K562 (cell line): ENCODE results near the gene PRXL2B. TPM values are rescaled to one million over a fixed set of nuclear protein-coding genes. Genes with fewer than 3 reads are reported as not detected.

ENCODE experiments used
- ATAC-seq: fragments of 200-7000 bp; cut with Tn5 transposase; 3 replicates; pipeline ENCODE4 v1.9.1; 2020; ENCODE audit warnings: moderate library complexity
- BruUV-seq: library from RNA; stranded (reverse); fragments of 400-500 nt; replicated peaks from 2 replicates; lab custom pipeline; 2021; lab: Mats Ljungman, UMichigan
- CTCF ChIA-PET: fragments of 300-600 bp; formaldehyde crosslinking; extraction: SDS; loops from one replicate; lab custom pipeline; 2021; ENCODE audit warnings: low intra/inter-chr PET ratio; lab: Yijun Ruan, JAX
- POLR2A ChIA-PET: fragments of 300-600, 350-650 bp; sonication (Branson Sonifier 250); formaldehyde crosslinking; extraction: SDS; loops from one replicate; lab custom pipeline; 2021; ENCODE audit warnings: antibody characterized with exemption, inconsistent platforms; lab: Yijun Ruan, JAX
- DNase-seq, 4 experiments: peaks; one replicate each; pipeline versions ENCODE4 v3.0.0 to v3.0.0-alpha.2; 2011 to 2018; ENCODE audit warnings: low spot score in 3 of 4, mixed read lengths in 3 of 4; ENCODE audit errors: extremely low read depth in 1 of 4
- FAIRE-seq: peaks from 2 replicates; lab custom pipeline; 2011; peaks lifted over from hg19 to GRCh38; lab: Jason Lieb, UNC
- H2AFZ ChIP-seq: 2 replicates; pipeline ENCODE4 v1.6.0; 2011; ENCODE audit warnings: low read depth, low read length, control low read depth, inconsistent platforms
- H3K27ac ChIP-seq: fragments of 200-600 bp; 3 replicates; pipeline ENCODE4 v1.8.0; 2011; ENCODE audit warnings: low read depth, mild to moderate bottlenecking, control low read depth, inconsistent platforms, low read length, moderate library complexity, mixed read lengths; ENCODE audit errors: extremely low read depth
- H3K27me3 ChIP-seq, 2 experiments: fragments of 300-600 bp in 1 of 2; 2 replicates in 1 of 2; 3 replicates in 1 of 2; pipeline versions ENCODE4 v1.6.0 to v1.8.0; 2011; ENCODE audit warnings: inconsistent platforms in 2 of 2, low read length in 2 of 2, mild to moderate bottlenecking in 1 of 2, mixed read lengths in 1 of 2, moderate library complexity in 1 of 2; ENCODE audit not compliant: control insufficient read depth in 2 of 2, insufficient read depth in 2 of 2
- H3K36me3 ChIP-seq: fragments of 300-600 bp; 3 replicates; pipeline ENCODE4 v1.8.0; 2011; ENCODE audit warnings: mild to moderate bottlenecking, low read length, inconsistent platforms; ENCODE audit not compliant: control insufficient read depth, insufficient read depth
- H3K4me1 ChIP-seq, 2 experiments: fragments of 200-600 bp in 1 of 2; replicated peaks in 1 of 2; 2 replicates in 1 of 2; 3 replicates in 1 of 2; pipeline versions ENCODE4 v1.5.1 to v1.8.0; 2011; ENCODE audit warnings: inconsistent platforms in 2 of 2, low read length in 2 of 2, mild to moderate bottlenecking in 1 of 2, mixed read lengths in 1 of 2, moderate library complexity in 1 of 2; ENCODE audit not compliant: control insufficient read depth in 2 of 2, insufficient read depth in 2 of 2
- H3K4me2 ChIP-seq: 2 replicates; pipeline ENCODE4 v1.6.1; 2011; ENCODE audit warnings: low read length, control low read depth, inconsistent platforms, mixed read lengths; ENCODE audit not compliant: insufficient read depth
- H3K4me3 ChIP-seq: fragments of 200-600 bp; sonication (generic), shearing (Covaris generic); 2 replicates; pipeline ENCODE4 v1.5.1; 2016; ENCODE audit warnings: control low read depth, inconsistent platforms
- H3K79me2 ChIP-seq: fragments of 200-600 bp; 3 replicates; pipeline ENCODE4 v1.8.0; 2011; ENCODE audit warnings: low read length, inconsistent platforms; ENCODE audit not compliant: control insufficient read depth, insufficient read depth
- H3K9ac ChIP-seq, 2 experiments: 2 replicates each; pipeline versions ENCODE4 v1.6.0 to v1.6.1; 2011; ENCODE audit warnings: low read depth in 2 of 2, low read length in 2 of 2, control low read depth in 1 of 2, inconsistent platforms in 1 of 2, mild to moderate bottlenecking in 1 of 2, mixed read lengths in 1 of 2; ENCODE audit not compliant: insufficient read depth in 1 of 2
- H3K9me1 ChIP-seq: one replicate; pipeline ENCODE4 v1.6.0; 2011; ENCODE audit warnings: inconsistent platforms, mild to moderate bottlenecking, low read length, moderate library complexity; ENCODE audit not compliant: control insufficient read depth, insufficient read depth
- H3K9me3 ChIP-seq: replicated peaks from 2 replicates; pipeline ENCODE4 v1.5.1; 2011; ENCODE audit warnings: low read depth, low read length, inconsistent platforms; ENCODE audit not compliant: control insufficient read depth, insufficient read depth
- H4K20me1 ChIP-seq: replicated peaks from 2 replicates; pipeline ENCODE4 v1.6.1; 2011; ENCODE audit warnings: low read length, inconsistent platforms, mixed read lengths; ENCODE audit not compliant: control insufficient read depth, insufficient read depth
- KDM1A ChIP-seq, 2 experiments: fragments of 450-650 bp; IDR thresholded peaks; 2 replicates each; pipeline ENCODE4 v1.6.1; 2016; ENCODE audit warnings: mild to moderate bottlenecking in 2 of 2
- MED1 ChIP-seq: sonication (generic); formaldehyde crosslinking; IDR thresholded peaks from 2 replicates; pipeline ENCODE4 v1.8.1; 2023; ENCODE audit warnings: missing genetic modification reagents, borderline replicate concordance
- MNT ChIP-seq, 2 experiments: fragments of 450-650 bp; conservative IDR thresholded peaks; 2 replicates each; pipeline ENCODE4 v1.6.1; 2017; ENCODE audit warnings: mild to moderate bottlenecking in 2 of 2, moderate library complexity in 2 of 2
- TSHZ1 ChIP-seq: fragments of 250-450 bp; sonication (Bioruptor Pico); IDR thresholded peaks from 2 replicates; pipeline ENCODE4 v1.4.0; 2020; ENCODE audit warnings: mild to moderate bottlenecking, moderate library complexity
- USF1 ChIP-seq: sonication (generic); formaldehyde crosslinking; IDR thresholded peaks from 2 replicates; pipeline ENCODE4 v1.9.0; 2022; ENCODE audit warnings: mild to moderate bottlenecking, missing genetic modification reagents
- WGBS: fragments of 100-300 bp; shearing (Covaris generic); methylation state at CpG from one replicate; pipeline ENCODE4 v1.1.6; 2016; ENCODE audit warnings: low coverage, mixed read lengths; ENCODE audit not compliant: insufficient coverage; ENCODE audit errors: missing lambda C conversion rate; 5-methylcytosine and 5-hydroxymethylcytosine counted together
- in situ Hi-C: fragments of 300-500 bp; cut with MboI; formaldehyde crosslinking; loops from 4 replicates; pipeline ENCODE4 v1.15.0; 2018; ENCODE audit warnings: inconsistent platforms, mixed read lengths
- intact Hi-C: fragments of 100-400 bp; cut with micrococcal nuclease; formaldehyde crosslinking; loops from 2 replicates; pipeline ENCODE4 v1.14.2; 2022
- polyA plus RNA-seq, 8 experiments: library from polyadenylated mRNA; depleted of rRNA in 4 of 8; stranded (reverse) in 5 of 8; unstranded in 3 of 8; fragments of >200 nt; fragmentation: Nextera tagmentation in 2 of 8; fragmentation: Illumina TruSeq in 1 of 8; extraction: Ambion mirVana in 2 of 8; extraction: Trizol in 1 of 8; gene quantifications; 2 replicates each; pipeline versions ENCODE4 v1.2.1 to v1.2.3, GENCODE V29; 2011 to 2014; ENCODE audit warnings: inconsistent platforms in 1 of 8, missing spikeins in 1 of 8
- total RNA-seq, 7 experiments: library from RNA; depleted of rRNA in 6 of 7; stranded (reverse); fragments of >200 nt in 6 of 7; fragmentation: Illumina TruSeq in 2 of 7; extraction: Trizol in 2 of 7; gene quantifications; 2 replicates each; pipeline versions ENCODE4 v1.2.1 to v1.2.3, GENCODE V29; 2011 to 2021; ENCODE audit warnings: low replicate concordance in 1 of 7

The PRXL2B gene
- total and polyA plus RNA-seq, 9 of the 15 experiments (the other 6 are each of a cell fraction or from before 2014, with no cell fraction given), result 0.99 to 25.3 (median 11.8) TPM

GRCh38 chr1:2629627-2630497 lies 43.3 kb downstream of the PRXL2B start:
- no peak overlapping the region for H2AFZ ChIP-seq
- ATAC-seq (no peak), FAIRE-seq (no peak)
- H3K4me2 ChIP-seq, result no peak overlapping the region
- H3K4me3 ChIP-seq, result no peak overlapping the region
- TF ChIP-seq MNT (conservative IDR thresholded peaks at IDR 0.05), result no peak
- 0 out of 2 replicates have a peak, but pooled peaks have one; percentile 2 for TF ChIP-seq USF1
- TF ChIP-seq KDM1A (IDR thresholded peaks at IDR 0.05), result peak in 1 of 2 experiments; percentile 84; a peak in 2 of 4 replicates
- no peak for TF ChIP-seq TSHZ1 (CRISPR knock-in tag)
- TF ChIP-seq MED1 (CRISPR knock-in tag), result no peak
- TF ChIP-seq, all 486 proteins: peak for 2
- BruUV-seq, result no TSS peak
- Histone ChIP-seq H3K27me3 (peaks cover 0 to 8% of the 10 kb centered on the region in 2 experiments; a peak in 2 of 5 replicates), H3K4me1 (peaks cover 4 to 17% of the 10 kb centered on the region in 2 experiments; a peak in 2 of 5 replicates), H3K36me3 (no peaks in the 10 kb centered on the region), H3K9me1 (no peaks in the 10 kb centered on the region), H4K20me1 (no peaks in the 10 kb centered on the region), H3K9me3 (peaks cover 10% of the 10 kb centered on the region), H3K79me2 (no peaks in the 10 kb centered on the region), H3K9ac (no peak overlapping the region), H3K27ac (no peak overlapping the region)
- intact Hi-C loops, result no loop called here
- 31% methylated on average over 23 of the region's 23 CpGs for WGBS
- CTCF ChIA-PET, result no interaction called here
- in situ Hi-C loops, result loop anchor here (10.0 kb wide), 1 partner anchor 215 kb away; the partner anchor contains the start of gene PEX10
- DNase-seq, result no peak
- POLR2A ChIA-PET, result interaction anchor here (1.0 kb wide), 1 partner anchor 11 kb away, joined by 5 read pairs; no protein-coding TSS in a partner anchor
